Neural progenitor cell (in vitro differentiated cells): ENCODE data around the gene PRLHR. TPM values are rescaled to one million over a fixed set of nuclear protein-coding genes. Genes with fewer than 3 reads are reported as not detected.

ENCODE experiments used
- DNase-seq: peaks from one replicate; pipeline ENCODE4 v3.0.0-alpha.2; 2016; ENCODE audit warnings: low spot score
- H2AFZ ChIP-seq: fragments of 200-600 bp; sonication (generic); replicated peaks from 2 replicates; pipeline ENCODE4 v1.6.1; 2016; ENCODE audit warnings: antibody characterized with exemption
- H3F3A ChIP-seq: fragments of 200-600 bp; sonication (generic); 2 replicates; pipeline ENCODE4 v1.6.1; 2016; ENCODE audit warnings: antibody characterized with exemption, low read depth
- H3K27ac ChIP-seq: fragments of 200-600 bp; sonication (generic); 2 replicates; pipeline ENCODE4 v1.5.1; 2016; ENCODE audit warnings: mild to moderate bottlenecking
- H3K27me3 ChIP-seq: fragments of 200-600 bp; sonication (generic); 2 replicates; pipeline ENCODE4 v1.6.1; 2016; ENCODE audit warnings: mild to moderate bottlenecking, moderate library complexity
- H3K36me3 ChIP-seq: fragments of 200-600 bp; sonication (generic); 2 replicates; pipeline ENCODE4 v1.5.1; 2016
- H3K4me1 ChIP-seq: fragments of 200-600 bp; sonication (generic); 2 replicates; pipeline ENCODE4 v1.6.1; 2016; ENCODE audit warnings: mixed run types
- H3K4me2 ChIP-seq: fragments of 200-600 bp; sonication (generic); 2 replicates; pipeline ENCODE4 v1.6.1; 2016
- H3K4me3 ChIP-seq: fragments of 200-600 bp; sonication (generic); 2 replicates; pipeline ENCODE4 v1.5.1; 2016
- H3K79me2 ChIP-seq: fragments of 200-600 bp; sonication (generic); 2 replicates; pipeline ENCODE4 v1.6.1; 2016; ENCODE audit warnings: low read depth
- H3K9ac ChIP-seq: fragments of 200-600 bp; sonication (generic); 2 replicates; pipeline ENCODE4 v1.6.1; 2016
- H3K9me3 ChIP-seq: fragments of 200-600 bp; sonication (generic); 2 replicates; pipeline ENCODE4 v1.5.1; 2016; ENCODE audit warnings: low read depth
- H4K20me1 ChIP-seq: fragments of 200-600 bp; sonication (generic); 2 replicates; pipeline ENCODE4 v1.6.1; 2016; ENCODE audit warnings: low read depth
- H3K27ac Mint-ChIP-seq: 3 replicates; pipeline ENCODE4 v1.8.0; 2021; ENCODE audit warnings: mixed read lengths
- H3K27me3 Mint-ChIP-seq: 2 replicates; pipeline ENCODE4 v1.8.0; 2022; ENCODE audit warnings: low read depth, mild to moderate bottlenecking, inconsistent platforms, moderate library complexity, mixed read lengths; ENCODE audit not compliant: insufficient read depth
- H3K36me3 Mint-ChIP-seq: 3 replicates; pipeline ENCODE4 v1.8.0; 2021; ENCODE audit warnings: mixed read lengths
- H3K4me1 Mint-ChIP-seq: 3 replicates; pipeline ENCODE4 v1.8.0; 2021; ENCODE audit warnings: mixed read lengths
- H3K4me3 Mint-ChIP-seq: 3 replicates; pipeline ENCODE4 v1.8.0; 2021; ENCODE audit warnings: mild to moderate bottlenecking, moderate library complexity, mixed read lengths
- H3K9me3 Mint-ChIP-seq: 3 replicates; pipeline ENCODE4 v1.8.0; 2020; ENCODE audit warnings: mixed read lengths
- EZH2 ChIP-seq: fragments of 200-600 bp; sonication (generic); IDR thresholded peaks from 2 replicates; pipeline ENCODE4 v1.6.1; 2017; ENCODE audit warnings: antibody characterized with exemption, mild to moderate bottlenecking, moderate library complexity
- EZH2phosphoT487 ChIP-seq: fragments of 200-600 bp; sonication (generic); IDR thresholded peaks from 2 replicates; pipeline ENCODE4 v1.6.1; 2017; ENCODE audit warnings: antibody characterized with exemption
- total RNA-seq: library from RNA; depleted of rRNA; stranded (reverse); fragments of >200 nt; gene quantifications from 2 replicates; pipeline ENCODE4 v1.2.3, GENCODE V29; 2015; ENCODE audit warnings: low replicate concordance
- TF ChIP-seq, protein P1 (sequence below): fragments of 200-600 bp; sonication (generic); IDR thresholded peaks from 2 replicates; pipeline ENCODE4 v1.5.1; 2017; ENCODE audit warnings: antibody characterized with exemption, mild to moderate bottlenecking

PRLHR gene
- total RNA-seq, 1 donor from 2014 or later: not detected

DNA sequence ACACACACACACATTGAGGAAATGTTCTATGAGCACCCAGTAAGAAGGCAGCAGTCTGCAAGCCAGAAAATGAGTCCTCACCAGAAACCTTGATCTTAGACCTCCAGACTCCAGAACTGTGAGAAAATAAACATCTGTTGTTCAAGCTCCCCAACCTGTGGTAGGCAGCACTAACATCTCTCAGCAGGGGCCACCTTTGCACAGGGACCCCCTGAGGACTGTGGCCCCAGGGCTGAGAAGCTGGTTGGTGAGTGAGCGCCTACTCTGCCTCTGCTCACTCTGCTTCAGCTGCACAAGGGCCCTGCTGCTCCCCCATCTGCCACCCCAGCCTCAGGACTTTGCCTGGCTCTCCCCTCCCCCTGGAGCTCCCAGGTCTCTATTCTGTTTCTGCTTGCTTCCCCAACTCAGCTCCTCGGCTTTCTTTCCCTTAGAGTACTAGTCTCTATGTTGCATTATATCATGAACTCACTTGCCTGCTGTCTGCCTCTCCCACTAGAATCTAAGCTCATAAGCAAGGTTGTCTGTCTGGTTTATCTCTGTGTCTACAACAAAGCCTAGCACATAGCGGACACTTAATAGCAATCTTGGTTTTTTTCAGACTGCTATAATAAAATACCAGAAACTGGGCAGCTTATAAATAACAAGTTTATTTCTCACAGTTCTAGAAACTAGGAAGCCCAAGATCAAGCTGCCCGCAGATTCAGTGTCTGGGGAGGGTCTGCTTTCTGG, 40.4 kb upstream of the PRLHR start:
- H3K36me3 Mint-ChIP-seq: no peaks in the 10 kb centered on the region
- Histone ChIP-seq H3K4me2 (no peak overlapping the region), H3K4me1 (peaks cover 15% of the 10 kb centered on the region), H3K9ac (no peak overlapping the region), H3F3A (no peaks in the 10 kb centered on the region), H3K36me3 (no peaks in the 10 kb centered on the region), H2AFZ (no peak overlapping the region), H3K27ac (no peak overlapping the region), H4K20me1 (no peaks in the 10 kb centered on the region), H3K9me3 (no peaks in the 10 kb centered on the region), H3K27me3 (no peaks in the 10 kb centered on the region), H3K4me3 (no peak overlapping the region), H3K79me2 (no peaks in the 10 kb centered on the region)
- TF ChIP-seq EZH2phosphoT487: no peak
- TF ChIP-seq, protein P1, sequence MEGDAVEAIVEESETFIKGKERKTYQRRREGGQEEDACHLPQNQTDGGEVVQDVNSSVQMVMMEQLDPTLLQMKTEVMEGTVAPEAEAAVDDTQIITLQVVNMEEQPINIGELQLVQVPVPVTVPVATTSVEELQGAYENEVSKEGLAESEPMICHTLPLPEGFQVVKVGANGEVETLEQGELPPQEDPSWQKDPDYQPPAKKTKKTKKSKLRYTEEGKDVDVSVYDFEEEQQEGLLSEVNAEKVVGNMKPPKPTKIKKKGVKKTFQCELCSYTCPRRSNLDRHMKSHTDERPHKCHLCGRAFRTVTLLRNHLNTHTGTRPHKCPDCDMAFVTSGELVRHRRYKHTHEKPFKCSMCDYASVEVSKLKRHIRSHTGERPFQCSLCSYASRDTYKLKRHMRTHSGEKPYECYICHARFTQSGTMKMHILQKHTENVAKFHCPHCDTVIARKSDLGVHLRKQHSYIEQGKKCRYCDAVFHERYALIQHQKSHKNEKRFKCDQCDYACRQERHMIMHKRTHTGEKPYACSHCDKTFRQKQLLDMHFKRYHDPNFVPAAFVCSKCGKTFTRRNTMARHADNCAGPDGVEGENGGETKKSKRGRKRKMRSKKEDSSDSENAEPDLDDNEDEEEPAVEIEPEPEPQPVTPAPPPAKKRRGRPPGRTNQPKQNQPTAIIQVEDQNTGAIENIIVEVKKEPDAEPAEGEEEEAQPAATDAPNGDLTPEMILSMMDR: no peak
- peaks cover 4% of the 10 kb centered on the region for H3K9me3 Mint-ChIP-seq
- no peak for DNase-seq
- peaks cover 14% of the 10 kb centered on the region for H3K4me1 Mint-ChIP-seq
- H3K4me3 Mint-ChIP-seq: no peak overlapping the region
- peaks cover 5% of the 10 kb centered on the region for H3K27me3 Mint-ChIP-seq
- H3K27ac Mint-ChIP-seq: no peak overlapping the region

DNA sequence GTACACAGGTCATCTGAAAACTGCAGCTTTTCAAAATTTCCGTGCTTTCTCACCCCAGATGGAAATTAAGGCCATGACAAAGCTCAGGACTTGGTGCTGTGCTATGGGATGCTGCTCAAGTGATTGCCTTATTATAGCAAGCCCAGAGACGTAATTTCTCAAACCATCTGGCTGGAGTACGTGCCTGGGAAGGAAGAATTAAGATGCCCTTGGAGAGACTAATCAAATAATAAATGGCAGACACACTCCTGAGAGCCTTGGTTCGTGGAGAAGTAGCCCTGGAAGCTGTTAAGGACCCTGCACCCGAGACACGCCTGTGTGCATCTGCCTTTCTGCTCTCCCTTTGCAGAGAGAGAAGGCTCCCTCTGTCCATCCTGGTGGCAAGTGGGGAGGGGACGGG, 38.3 kb upstream of the PRLHR start:
- Histone ChIP-seq H3K4me2 (no peak overlapping the region), H3K79me2 (no peaks in the 10 kb centered on the region), H3K36me3 (no peaks in the 10 kb centered on the region), H4K20me1 (no peaks in the 10 kb centered on the region), H2AFZ (no peak overlapping the region), H3K27me3 (no peaks in the 10 kb centered on the region), H3K9ac (no peak overlapping the region), H3F3A (no peaks in the 10 kb centered on the region), H3K9me3 (no peaks in the 10 kb centered on the region), H3K4me1 (peaks cover 15% of the 10 kb centered on the region), H3K4me3 (no peak overlapping the region), H3K27ac (no peak overlapping the region)
- peaks cover 14% of the 10 kb centered on the region for H3K4me1 Mint-ChIP-seq
- TF ChIP-seq, protein P1: no peak
- TF ChIP-seq EZH2phosphoT487: no peak
- TF ChIP-seq EZH2: no peak
- H3K4me3 Mint-ChIP-seq: no peak overlapping the region
- no peak for DNase-seq
- peaks cover 3% of the 10 kb centered on the region for H3K27me3 Mint-ChIP-seq
- H3K27ac Mint-ChIP-seq: no peak overlapping the region
- no peaks in the 10 kb centered on the region for H3K36me3 Mint-ChIP-seq
- peaks cover 2% of the 10 kb centered on the region for H3K9me3 Mint-ChIP-seq

DNA sequence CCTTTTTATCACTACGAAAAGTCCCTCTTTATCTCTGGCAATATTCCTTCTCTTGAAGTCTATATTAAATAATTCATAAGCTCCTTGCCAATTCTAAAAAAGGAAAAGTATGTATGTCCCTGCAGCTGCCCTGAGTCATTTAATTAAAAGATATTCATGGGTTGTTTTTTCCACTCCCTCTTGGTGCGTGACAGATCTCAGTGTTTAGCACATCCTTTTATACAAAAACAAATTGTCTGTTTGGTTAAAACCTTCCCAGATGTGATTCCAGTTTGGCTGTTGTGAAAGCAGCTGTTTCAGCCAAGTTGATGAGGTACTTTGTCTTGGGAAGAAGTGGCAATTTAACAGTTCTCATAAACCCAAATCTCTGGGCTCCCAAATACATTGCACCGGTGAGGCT, 33.8 kb upstream of the PRLHR start:
- no peak overlapping the region for H3K4me2 ChIP-seq
- no peak overlapping the region for H3K9ac ChIP-seq
- Mint-ChIP-seq H3K9me3 (no peaks in the 10 kb centered on the region), H3K4me3 (no peak overlapping the region), H3K27ac (no peak overlapping the region), H3K36me3 (no peaks in the 10 kb centered on the region), H3K27me3 (no peaks in the 10 kb centered on the region), H3K4me1 (peaks cover 15% of the 10 kb centered on the region)
- TF ChIP-seq EZH2: no peak
- no peak for TF ChIP-seq EZH2phosphoT487
- TF ChIP-seq, protein P1: no peak
- H4K20me1 ChIP-seq: no peaks in the 10 kb centered on the region
- H3K27ac ChIP-seq: no peak overlapping the region
- H2AFZ ChIP-seq: no peak overlapping the region
- no peak overlapping the region for H3K4me3 ChIP-seq
- DNase-seq: no peak
- no peaks in the 10 kb centered on the region for H3K36me3 ChIP-seq
- no peaks in the 10 kb centered on the region for H3K79me2 ChIP-seq
- H3K27me3 ChIP-seq: no peaks in the 10 kb centered on the region
- no peaks in the 10 kb centered on the region for H3K9me3 ChIP-seq
- peaks cover 4% of the 10 kb centered on the region for H3F3A ChIP-seq
- peaks cover 12% of the 10 kb centered on the region for H3K4me1 ChIP-seq
